ENCODE measurements around the gene CEP164. TPM values are rescaled to one million over a fixed set of nuclear protein-coding genes. Genes with fewer than 3 reads are reported as not detected.

CEP164 gene
- 49.3 TPM for total RNA-seq

DNA sequence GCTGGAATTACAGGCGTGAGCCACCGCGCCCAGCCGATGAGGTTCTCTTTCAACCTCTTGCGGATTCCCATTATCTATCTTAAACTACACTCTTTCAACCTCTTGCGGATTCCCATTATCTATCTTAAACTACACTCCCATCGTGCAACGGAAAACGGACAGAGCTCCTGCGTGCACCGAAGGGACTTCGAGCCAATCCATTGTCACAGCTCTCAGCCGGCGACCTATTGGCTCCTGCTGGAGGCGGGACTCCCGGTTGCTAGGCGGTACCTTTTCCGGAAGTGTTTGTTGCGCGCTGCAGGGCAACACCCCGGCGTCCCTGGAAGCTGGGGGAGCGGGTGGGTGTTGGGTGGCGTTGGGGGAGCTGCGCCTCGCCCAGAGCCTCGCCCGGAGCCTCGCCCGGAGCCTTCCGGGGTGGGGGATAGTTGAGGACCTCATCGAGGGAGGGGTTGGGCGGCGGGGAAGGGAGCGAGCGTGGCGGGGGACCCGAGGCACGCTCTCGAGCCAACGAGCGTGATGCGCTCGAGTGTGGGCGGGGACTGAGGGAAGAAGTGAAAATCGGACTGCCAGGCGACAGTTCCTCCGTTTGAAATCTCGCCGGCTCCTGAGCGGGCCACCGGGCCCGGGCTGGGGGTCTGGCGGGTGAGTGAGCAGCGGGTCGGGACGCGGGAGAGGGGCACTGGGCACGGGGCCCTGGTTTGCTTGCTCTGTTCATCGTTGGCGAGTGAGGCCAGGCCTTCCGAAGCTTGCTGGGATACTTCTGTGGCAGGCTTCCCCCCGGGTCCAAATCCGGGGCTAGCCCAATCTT, at the start of gene CEP164:
CEP164 (plus strand) TSS at position 288 of the 808 bp plus-strand sequence. CDS start 10,733 bp downstream, outside the sequence.
- DNase-seq (ENCODE audit: low spot score) = peak; percentile 96

DNA sequence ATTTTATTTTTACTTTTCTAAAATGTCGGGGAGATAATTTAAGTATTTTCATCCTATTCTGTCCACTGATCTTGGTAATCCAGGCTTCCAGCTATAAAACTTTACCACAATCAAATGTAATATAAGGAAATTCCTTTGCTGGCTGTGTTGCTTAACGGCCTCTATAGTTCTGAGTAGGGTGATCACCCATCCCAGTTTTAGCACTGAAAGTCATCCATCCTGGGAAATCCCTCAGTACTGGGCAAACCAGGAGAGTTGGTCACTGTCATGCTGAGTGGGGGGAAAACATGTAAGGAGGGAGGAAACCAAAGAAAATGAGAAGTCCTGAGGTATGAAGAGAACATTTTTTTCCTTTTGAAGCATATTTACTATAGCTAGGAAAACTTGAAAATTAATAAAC, 49.3 kb upstream of the CEP164 start:
- no peak for DNase-seq (ENCODE audit: low spot score)

DNA sequence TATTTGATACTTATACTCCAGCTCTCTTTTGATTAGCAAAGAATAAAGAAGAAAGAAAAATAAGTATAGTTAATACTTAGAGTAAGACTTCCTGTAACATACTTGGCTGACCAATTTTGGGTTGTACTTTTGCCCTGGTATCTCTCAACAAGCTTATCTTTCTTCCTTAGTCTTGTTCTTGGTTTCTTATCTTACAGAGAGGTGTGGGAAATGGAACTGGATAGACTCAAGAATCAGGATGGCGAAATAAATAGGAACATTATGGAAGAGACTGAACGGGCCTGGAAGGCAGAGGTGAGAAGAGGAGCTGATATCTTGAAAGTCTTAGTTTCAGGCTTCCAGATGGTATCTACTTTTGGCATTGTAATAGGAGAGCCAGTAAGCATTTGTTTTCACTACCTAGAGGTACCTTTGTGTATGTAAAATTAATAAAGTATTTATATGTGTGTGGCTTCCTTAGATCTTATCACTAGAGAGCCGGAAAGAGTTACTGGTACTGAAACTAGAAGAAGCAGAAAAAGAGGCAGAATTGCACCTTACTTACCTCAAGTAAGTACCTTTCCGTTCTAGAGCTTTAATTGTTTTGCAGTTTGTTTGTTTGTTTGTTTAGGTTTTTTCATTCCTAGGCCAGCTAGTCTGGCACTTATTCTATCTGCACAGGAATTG, 47.8 kb upstream of the CEP164 start:
- DNase-seq (ENCODE audit: low spot score) = no peak

DNA sequence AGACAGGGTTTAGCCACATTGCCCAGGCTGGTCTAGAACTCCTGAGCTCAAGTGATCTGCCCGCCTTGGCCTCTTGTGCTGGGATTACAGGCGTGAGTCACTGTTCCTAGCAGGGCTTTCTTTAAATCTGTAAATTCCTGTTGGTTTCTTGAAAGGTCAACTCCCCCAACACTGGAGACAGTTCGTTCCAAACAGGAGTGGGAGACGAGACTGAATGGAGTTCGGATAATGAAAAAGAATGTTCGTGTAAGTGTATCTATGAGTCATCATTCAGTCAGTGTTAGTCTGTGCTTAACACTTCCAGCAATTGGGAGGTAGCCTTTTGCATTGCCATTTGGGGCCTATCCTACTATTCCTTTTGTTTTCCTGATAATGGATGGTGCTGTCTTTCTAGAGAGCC, 46.5 kb upstream of the CEP164 start:
- no peak for DNase-seq (ENCODE audit: low spot score)

DNA sequence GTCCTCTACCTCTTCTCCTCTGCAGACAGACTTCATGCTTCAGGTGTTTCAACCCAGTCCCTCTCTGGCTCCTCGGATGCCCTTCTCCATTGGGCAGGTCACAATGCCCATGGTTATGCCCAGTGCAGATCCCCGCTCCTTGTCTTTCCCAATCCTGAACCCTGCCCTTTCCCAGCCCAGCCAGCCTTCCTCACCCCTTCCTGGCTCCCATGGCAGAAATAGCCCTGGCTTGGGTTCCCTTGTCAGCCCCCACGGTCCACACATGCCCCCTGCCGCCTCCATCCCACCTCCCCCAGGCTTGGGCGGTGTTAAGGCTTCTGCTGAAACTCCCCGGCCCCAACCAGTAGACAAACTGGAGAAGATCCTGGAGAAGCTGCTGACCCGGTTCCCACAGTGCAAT, 45.8 kb upstream of the CEP164 start:
- no peak for DNase-seq (ENCODE audit: low spot score)

DNA sequence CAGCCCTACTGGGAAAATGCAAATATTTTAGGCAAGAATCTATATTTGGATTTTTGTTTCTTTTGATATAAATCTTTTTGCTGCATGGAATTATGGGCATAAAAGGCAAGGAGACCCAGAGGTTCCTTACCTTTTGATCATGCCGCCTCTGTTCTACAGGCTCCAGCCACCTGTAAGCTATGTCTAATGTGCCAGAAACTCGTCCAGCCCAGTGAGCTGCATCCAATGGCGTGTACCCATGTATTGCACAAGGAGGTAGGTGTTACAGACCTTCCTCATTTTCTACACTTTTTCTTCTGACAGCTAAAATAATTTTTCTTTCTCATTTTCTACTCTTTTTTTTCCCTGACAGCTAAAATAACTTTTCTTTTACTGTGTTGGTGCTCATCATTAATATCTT, 44.7 kb upstream of the CEP164 start:
- DNase-seq (ENCODE audit: low spot score) = no peak

DNA sequence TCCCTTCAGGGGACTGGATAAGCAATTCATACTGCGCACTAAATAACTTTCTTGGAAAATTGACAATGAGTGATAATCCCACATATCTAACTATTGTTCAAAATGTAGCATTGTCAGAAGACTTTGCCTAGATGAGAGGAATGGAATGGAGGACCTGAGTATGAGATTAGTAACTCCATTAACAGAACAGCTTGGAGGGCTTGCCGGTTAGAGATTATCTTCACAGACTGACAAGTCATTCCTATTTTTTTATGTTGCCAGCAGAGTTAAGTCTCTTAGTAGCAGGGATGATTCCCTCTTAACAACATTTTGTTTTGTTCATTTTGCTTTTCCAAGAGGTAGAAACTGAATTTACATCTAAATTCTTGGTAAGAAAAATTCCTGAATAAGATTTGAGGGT, 43.6 kb upstream of the CEP164 start:
- DNase-seq (ENCODE audit: low spot score) = no peak

DNA sequence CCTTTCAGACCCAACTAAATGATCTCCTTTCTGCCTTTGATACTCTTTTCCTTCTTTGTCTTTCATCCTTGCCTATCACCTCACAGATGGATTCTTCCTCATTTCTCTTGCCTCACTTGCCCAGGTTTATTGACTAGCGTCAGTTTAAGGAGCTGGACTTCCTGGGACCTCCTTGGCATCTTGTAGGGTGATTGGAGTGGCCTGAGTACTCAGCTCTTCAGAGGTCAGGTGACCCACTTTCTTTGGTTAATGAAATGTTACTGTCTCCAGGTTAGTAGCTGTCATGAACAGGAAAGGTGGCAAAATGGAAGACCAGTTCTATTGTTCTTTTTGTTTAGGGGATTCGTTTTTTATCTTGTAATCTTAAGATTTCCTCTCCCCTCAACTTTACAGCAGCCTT, 41.1 kb upstream of the CEP164 start:
- DNase-seq (ENCODE audit: low spot score) = no peak

DNA sequence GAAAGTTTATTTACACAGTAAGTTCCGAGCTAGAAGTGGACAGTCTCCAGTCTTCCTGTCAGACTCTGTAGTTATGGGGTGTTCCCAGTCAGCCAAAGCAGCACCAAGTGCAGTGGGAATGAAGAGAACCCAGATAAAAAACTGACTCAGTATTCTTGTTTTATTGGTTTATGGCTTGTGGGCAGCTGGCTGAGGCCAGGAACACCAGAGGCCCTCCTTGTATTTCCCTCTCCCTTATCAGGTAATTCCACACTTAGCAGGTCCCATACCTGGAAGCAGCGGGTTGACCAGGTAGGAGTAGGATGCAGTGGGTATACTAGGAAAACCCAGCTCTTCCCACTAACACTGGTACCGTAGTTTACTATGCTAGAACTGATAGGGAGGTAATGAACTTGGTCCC, 40.0 kb upstream of the CEP164 start:
- no peak for DNase-seq (ENCODE audit: low spot score)

DNA sequence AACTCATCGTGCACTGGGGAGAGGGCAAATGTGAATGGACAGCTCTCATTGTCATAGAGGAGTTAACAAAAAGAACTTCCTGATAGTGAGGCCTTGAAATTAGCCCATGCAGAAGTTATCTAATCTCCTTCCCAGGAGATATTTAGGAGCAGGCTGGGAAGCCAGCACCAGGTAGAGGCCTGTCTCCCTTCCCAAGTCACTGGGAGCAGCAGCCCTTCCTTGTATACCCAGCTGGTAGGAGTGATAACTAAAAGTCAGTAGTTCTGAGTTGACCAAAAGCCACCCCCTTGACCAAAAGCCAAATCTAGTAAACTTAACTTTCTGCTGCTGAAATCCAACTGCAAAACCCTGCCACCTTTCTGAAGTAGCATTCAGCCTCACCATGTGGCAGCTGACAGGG, 37.9 kb upstream of the CEP164 start:
- no peak for DNase-seq (ENCODE audit: low spot score)

DNA sequence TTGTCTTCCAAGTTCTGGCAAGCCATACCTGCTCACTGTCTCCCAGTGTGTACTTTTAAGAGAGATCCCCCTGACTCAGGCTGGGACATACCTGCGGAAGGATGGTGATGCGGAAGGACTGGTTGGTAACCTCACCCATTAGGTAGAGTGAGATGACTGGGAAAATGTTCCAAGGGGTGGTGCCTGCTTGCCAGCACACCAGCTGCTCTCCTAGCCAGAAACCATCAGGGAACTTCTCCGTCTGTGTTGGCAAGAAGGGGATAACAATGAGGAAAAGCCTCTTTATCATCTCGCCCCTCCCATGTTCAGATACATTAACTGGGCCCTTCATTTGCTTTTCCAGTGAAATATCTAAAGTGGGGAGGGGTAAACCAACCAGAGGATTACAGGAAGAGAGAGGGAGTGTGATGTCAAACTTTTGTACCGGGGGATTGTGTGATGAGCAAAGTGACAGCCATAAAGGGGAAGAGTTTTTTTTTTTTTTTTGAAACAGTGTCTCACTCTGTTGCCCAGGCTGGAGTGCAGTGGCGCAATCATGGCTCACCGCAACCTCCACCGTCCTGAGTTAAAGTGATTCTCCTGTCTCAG, 36.8 kb upstream of the CEP164 start, which contains the start of gene BACE1-AS:
BACE1-AS (plus strand) TSS at position 538 of the 588 bp plus-strand sequence.
- no peak for DNase-seq (ENCODE audit: low spot score)

DNA sequence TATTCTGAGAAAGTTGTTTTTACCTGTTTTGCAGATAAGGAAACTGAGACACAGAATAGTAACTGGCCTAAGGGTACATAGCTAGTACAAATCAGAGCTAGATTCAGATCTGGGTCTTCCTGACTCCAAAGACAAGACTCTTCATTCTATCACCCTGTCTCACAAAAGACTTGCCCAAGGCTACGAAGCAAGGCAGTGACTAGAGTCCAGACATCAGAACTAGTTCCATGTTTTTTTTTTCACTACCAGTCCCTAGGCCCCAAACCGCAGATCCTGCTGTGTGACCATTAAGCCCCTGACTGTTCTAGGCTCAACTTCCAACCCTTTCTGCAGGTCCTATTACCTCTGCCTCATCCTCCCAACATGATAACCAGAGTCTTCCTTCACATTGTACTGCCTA, 35.0 kb upstream of the CEP164 start:
- DNase-seq (ENCODE audit: low spot score) = no peak

DNA sequence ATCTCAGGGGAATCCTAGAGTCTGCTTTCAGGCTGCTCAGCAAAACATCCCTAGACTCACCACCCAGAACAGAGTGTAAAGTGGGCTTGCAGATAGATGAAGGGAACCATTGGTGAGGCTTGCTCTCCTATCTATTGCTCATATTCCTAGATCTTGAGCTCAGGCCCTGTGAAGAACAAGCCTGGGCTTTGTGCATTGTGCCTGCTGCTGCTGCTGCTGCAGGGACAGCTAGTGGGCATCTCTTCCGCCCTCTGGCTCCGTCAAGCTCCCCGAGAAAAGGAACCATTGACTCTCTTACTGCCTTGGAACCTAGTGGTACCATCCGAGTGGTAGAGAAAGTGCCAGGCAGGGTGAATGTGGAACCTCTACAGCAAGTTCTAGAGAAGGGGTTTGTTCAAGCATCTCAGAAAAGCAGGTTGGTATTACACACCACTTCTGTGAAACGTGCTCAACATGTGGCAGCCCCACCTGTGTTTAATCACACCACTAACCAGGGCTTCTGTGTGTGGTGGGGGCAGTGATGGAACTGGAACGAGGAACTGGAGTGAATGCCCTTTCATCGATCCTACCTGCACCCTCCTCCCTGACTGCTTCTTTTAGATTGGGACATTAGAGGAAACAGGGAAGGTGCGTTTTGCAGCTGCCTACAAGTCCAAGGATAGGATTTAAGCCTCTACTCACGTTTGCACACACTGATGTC, 32.1 kb upstream of the CEP164 start:
- DNase-seq (ENCODE audit: low spot score) = no peak

DNA sequence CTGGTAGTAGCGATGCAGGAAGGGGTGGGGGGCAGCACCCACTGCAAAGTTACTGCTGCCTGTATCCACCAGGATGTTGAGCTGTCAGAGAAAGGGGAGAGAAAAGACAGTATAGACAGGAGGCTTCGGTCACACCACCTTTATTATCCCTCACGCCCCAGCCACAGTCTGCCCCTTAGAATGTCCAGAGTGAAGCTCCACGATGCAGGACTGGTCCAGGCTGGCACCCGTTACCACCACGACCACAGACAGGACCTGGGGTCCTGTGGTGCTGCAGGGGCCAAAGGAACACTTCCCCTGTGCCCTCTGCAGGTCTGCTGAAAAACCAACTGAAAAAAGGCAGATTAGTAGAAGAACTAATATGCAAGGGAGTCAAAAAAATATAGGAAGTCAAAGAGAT, 30.8 kb upstream of the CEP164 start:
- DNase-seq (ENCODE audit: low spot score) = no peak

DNA sequence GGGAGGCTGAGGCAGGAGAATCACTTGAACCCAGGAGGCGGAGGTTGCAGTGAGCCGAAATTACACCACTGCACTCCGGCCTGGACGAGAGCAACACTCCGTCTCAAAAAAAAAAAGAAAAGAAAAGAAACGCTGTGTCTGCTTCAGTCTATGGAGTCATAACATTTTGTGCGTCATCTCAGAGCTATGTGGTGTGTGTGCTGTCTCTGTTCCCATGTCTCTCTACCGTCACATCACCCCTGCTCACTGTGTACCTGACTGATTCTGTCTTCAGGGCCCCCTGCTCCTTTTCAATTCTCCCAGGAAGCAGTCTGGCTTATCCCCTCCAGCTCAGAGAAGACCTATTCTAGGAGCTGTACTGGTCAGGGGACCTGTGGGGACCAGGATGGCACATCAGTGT, 29.5 kb upstream of the CEP164 start:
- no peak for DNase-seq (ENCODE audit: low spot score)

DNA sequence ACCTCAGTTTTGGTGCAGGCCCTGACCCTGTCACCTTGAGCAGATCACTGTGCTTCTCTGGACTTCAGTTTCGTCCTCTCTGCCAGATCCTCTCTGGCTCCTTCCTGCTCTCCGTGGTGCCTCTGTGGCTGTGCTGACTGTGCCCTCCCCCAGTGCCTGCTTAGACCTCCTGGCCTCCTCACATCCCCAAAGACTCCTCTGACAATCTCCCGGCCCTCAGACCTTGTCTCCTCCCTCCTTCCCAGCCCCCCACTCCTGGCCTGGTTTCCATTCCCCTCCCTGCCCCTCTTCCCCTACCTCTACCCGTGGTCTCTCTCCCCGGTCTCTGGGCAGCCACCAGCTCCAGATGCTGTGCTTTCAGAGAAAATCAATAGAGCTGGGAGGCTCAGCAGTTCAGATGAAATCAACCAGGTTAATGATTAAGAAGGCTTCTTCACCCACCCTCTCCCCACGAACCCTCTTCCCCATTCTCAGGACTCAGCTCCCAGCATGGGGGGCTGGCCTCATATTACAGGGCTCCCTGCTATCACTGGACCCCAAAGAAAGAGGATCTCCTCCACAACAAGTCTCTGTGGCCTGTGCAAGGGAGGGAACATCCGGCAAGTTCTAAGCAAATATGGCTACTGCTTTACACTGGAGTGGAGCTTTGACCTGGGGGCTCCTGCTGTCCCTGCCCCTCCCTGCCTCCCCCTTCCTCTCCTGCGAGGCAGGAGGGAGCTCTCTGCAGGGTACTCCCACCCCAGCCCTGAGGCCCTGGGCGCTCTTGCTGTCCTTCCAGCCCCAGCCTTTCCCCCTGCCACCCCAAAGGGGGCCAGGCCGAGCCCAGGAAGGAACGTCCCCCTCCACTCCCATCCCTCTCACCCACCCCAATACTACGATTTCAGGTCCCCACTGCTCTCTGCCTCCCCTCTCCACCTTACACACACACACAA, 28.0 kb upstream of the CEP164 start:
- no peak for DNase-seq (ENCODE audit: low spot score)

DNA sequence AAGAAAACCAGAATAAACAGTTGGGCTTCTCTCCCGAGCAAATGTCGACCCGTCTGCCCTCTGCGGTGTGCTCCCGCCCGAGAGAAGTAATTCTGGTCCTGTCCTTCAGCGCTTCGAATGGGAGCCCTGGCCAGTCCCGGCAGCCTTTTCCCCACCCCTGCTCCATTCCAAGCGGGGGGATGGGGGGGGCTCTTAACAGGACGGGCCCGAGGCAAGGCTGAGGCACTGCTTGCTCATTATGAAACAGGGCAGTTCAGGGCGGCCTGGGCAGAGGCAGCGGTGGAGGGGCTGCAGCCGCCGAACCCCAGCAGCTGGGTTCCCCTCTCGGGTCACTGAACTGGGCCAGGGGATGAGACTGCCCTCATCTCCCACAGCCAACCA, 27.4 kb upstream of the CEP164 start:
- DNase-seq (ENCODE audit: low spot score) = peak; percentile 66

DNA sequence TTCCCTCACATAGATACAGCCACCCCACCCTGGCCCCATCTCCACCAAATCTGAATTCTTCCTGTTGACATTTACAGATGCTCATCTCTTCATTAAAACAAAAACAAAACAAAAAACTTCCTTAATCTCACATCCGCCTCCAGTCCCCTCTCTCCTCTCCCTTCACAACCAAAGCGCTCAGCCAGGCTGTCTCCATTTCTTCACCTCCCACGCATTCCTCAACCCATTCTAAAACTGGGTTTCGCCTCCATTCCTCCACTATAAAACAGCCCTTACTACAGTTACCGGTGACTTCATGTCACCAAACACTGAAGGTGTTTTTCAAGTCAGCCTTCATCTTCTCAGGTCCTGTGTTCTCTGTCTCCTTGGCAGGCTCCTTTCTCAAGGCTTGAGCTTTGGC, 26.9 kb upstream of the CEP164 start:
- DNase-seq (ENCODE audit: low spot score) = no peak

DNA sequence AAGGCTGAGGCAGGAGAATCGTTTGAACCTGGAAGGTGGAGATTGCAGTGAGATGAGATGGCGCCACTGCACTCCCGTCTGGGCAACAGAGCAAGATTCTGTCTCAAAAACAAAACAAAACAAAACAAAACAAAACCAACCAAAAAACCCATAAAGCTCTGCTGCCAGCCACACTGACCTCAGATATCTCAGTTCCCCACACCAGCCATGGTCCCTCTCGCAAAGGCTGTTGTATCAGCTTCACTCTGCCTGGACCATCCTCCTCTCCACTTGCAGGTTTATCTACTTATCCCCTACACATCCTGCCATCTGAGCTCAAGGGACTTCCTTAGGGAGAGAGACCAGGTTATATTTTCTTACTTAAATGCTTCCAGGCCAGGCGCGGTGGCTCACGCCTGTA, 25.4 kb upstream of the CEP164 start:
- DNase-seq (ENCODE audit: low spot score) = no peak

DNA sequence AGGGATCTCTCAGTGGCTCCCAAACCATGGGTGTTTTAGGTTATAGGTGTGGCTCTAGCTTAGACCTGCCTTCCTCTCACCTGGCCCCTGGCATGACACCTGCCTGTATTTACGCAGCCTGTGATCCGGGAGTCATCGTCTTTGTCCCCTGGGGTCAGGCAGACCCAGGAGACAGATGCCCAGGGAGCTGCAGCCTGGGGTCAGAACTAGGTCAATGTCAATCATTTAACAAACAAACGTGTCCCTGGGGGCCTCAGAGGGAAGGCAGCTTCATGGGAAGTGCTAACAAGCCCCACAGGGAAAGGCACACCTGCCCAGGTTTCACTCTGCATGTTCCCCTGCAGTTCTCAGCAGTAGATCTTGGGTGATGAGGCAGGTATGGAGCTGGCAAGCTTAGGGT, 24.6 kb upstream of the CEP164 start:
- DNase-seq (ENCODE audit: low spot score) = no peak

DNA sequence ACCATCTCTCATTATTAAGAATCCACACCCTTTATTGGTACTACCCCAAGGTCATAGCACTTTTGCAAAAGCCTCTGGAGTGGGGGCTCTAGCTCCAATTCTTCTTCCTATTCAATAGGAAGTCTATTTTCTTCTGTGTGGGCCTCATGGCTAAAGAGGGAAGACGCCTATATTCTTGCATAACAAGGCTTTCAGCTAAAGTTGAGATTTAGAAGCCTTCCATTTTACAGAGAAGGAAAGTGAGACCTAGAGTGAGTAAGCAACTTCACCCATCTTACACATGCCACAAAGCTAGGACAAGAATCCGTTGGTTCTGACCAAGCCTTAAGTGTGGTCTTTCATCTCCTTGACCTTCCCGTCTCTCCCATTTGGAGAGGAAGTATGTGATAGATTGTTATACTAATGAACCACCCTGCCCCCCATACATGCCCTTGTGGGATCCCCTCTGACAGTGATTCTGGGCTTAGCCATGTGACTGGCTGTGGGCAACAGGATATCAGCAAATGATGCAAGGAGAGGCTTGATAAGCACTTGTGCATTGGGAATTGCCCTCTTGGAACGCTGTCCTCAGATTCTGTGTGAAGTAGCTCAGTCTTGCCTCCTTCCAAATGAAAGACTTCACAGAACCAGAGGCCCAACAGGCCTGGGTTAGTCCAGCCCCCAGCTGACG, 23.9 kb upstream of the CEP164 start:
- no peak for DNase-seq (ENCODE audit: low spot score)

All from ureter (tissue), 1 donor.